HG03025 (cell line): ENCODE measurements around the gene ITGA6.

Experiments
- ATAC-seq: cut with Tn5 transposase; IDR thresholded peaks from one replicate; pipeline ENCODE4 v1.9.1; 2021; ENCODE audit warnings: mild to moderate bottlenecking, moderate library complexity; ENCODE audit not compliant: unreplicated experiment, low FRiP score

ITGA6 gene

GRCh38 chr2:172462849-172463381 lies 35.5 kb downstream of the ITGA6 start:
- peak; percentile 69 for ATAC-seq

- no peak for ATAC-seq
Observed at GRCh38 chr2:172464400-172465129, 37.2 kb downstream of the ITGA6 start.

- no peak for ATAC-seq
Observed at GRCh38 chr2:172465417-172466334, 38.3 kb downstream of the ITGA6 start.

- ATAC-seq = no peak
Observed at GRCh38 chr2:172467382-172467781, 40.0 kb downstream of the ITGA6 start.

- ATAC-seq = no peak
Observed at GRCh38 chr2:172470958-172471922, 43.9 kb downstream of the ITGA6 start.

GRCh38 chr2:172472446-172473033 lies 45.2 kb downstream of the ITGA6 start:
- ATAC-seq = no peak

GRCh38 chr2:172473167-172473566 lies 45.8 kb downstream of the ITGA6 start:
- no peak for ATAC-seq

GRCh38 chr2:172478353-172478752 lies 51.0 kb downstream of the ITGA6 start:
- no peak for ATAC-seq

- no peak for ATAC-seq
Observed at GRCh38 chr2:172480301-172481218, 53.2 kb downstream of the ITGA6 start.

GRCh38 chr2:172481507-172482262 lies 54.3 kb downstream of the ITGA6 start:
- ATAC-seq = no peak

- ATAC-seq = no peak
Observed at GRCh38 chr2:172484253-172484652, 56.9 kb downstream of the ITGA6 start.

- ATAC-seq = no peak
Observed at GRCh38 chr2:172484706-172485105, 57.3 kb downstream of the ITGA6 start.

- no peak for ATAC-seq
Observed at GRCh38 chr2:172488556-172488955, 61.2 kb downstream of the ITGA6 start.

- no peak for ATAC-seq
Observed at GRCh38 chr2:172489681-172490080, 62.3 kb downstream of the ITGA6 start.

- ATAC-seq = no peak
Observed at GRCh38 chr2:172496160-172496608, 68.8 kb downstream of the ITGA6 start.

- no peak for ATAC-seq
Observed at GRCh38 chr2:172507199-172507598, 79.8 kb downstream of the ITGA6 start.

GRCh38 chr2:172510088-172510487 lies 82.7 kb downstream of the ITGA6 start:
- ATAC-seq = no peak

GRCh38 chr2:172510548-172510947 lies 83.2 kb downstream of the ITGA6 start:
- no peak for ATAC-seq
